Measurements from ENCODE around the gene MANSC4.

Gene MANSC4

GRCh38 chr12:27790179-27790578, 10.1 kb upstream of the MANSC4 start:
- DNase-seq (no peak), ATAC-seq (replicated peaks) (no peak)
- Mint-ChIP-seq H3K36me3 (ENCODE audit: insufficient read depth) (peaks cover 16% of the 10 kb centered on the region), H3K27ac (no peak overlapping the region), H3K9me3 (no peaks in the 10 kb centered on the region), H3K4me3 (no peak overlapping the region), H3K4me1 (ENCODE audit: low read depth in 2 of 2) (peaks cover 7 to 28% of the 10 kb centered on the region in 2 donors), H3K27me3 (no peaks in the 10 kb centered on the region)

- no peak overlapping the region for H3K4me3 Mint-ChIP-seq
- ATAC-seq (replicated peaks), result no peak
- H3K27me3 Mint-ChIP-seq, result no peaks in the 10 kb centered on the region
- no peak for DNase-seq
- H3K36me3 Mint-ChIP-seq (ENCODE audit: insufficient read depth), result peaks cover 14% of the 10 kb centered on the region
- peaks cover 17 to 37% of the 10 kb centered on the region in 2 donors for H3K4me1 Mint-ChIP-seq (ENCODE audit: low read depth in 2 of 2)
- H3K27ac Mint-ChIP-seq, result no peak overlapping the region
- no peaks in the 10 kb centered on the region for H3K9me3 Mint-ChIP-seq
These were observed 7.5 kb upstream of the MANSC4 start for GRCh38 chr12:27787559-27787958.

- Mint-ChIP-seq H3K4me1 (ENCODE audit: low read depth in 2 of 2) (peaks cover 26 to 52% of the 10 kb centered on the region in 2 donors), H3K9me3 (no peaks in the 10 kb centered on the region), H3K27ac (no peak overlapping the region), H3K27me3 (no peaks in the 10 kb centered on the region), H3K4me3 (no peak overlapping the region), H3K36me3 (ENCODE audit: insufficient read depth) (peaks cover 3% of the 10 kb centered on the region)
- DNase-seq, result no peak
- ATAC-seq (replicated peaks), result no peak
These were observed 6.0 kb upstream of the MANSC4 start for GRCh38 chr12:27785882-27786570.

GRCh38 chr12:27782481-27782880, 2.4 kb upstream of the MANSC4 start:
- no peak for ATAC-seq (replicated peaks)
- peak overlapping the region in 1 of 2 donors; percentile 85 for H3K4me3 Mint-ChIP-seq
- no peak for DNase-seq
- no peak overlapping the region for H3K27ac Mint-ChIP-seq
- no peaks in the 10 kb centered on the region for H3K27me3 Mint-ChIP-seq
- H3K4me1 Mint-ChIP-seq (ENCODE audit: low read depth in 2 of 2), result peaks cover 26 to 41% of the 10 kb centered on the region in 2 donors
- no peaks in the 10 kb centered on the region for H3K9me3 Mint-ChIP-seq
- H3K36me3 Mint-ChIP-seq (ENCODE audit: insufficient read depth), result peaks cover 7% of the 10 kb centered on the region

- Mint-ChIP-seq H3K36me3 (ENCODE audit: insufficient read depth) (peaks cover 7% of the 10 kb centered on the region), H3K27me3 (no peaks in the 10 kb centered on the region), H3K4me1 (ENCODE audit: low read depth in 2 of 2) (peaks cover 26 to 40% of the 10 kb centered on the region in 2 donors), H3K4me3 (peak overlapping the region; percentile 76 to 85), H3K9me3 (no peaks in the 10 kb centered on the region), H3K27ac (peak overlapping the region in 1 of 2 donors; percentile 5)
- no peak for ATAC-seq (replicated peaks)
- no peak for DNase-seq
These were observed 1.6 kb upstream of the MANSC4 start for GRCh38 chr12:27781680-27782079.

GRCh38 chr12:27780612-27781408, 774 bp upstream of the MANSC4 start:
- H3K4me3 Mint-ChIP-seq, result peak overlapping the region; percentile 76 to 85
- DNase-seq (no peak), ATAC-seq (replicated peaks) (peak; percentile 39)
- H3K4me1 Mint-ChIP-seq (ENCODE audit: low read depth in 2 of 2), result peaks cover 26 to 36% of the 10 kb centered on the region in 2 donors
- no peaks in the 10 kb centered on the region for H3K9me3 Mint-ChIP-seq
- H3K27ac Mint-ChIP-seq, result peak overlapping the region; percentile 51 to 80
- peaks cover 7% of the 10 kb centered on the region for H3K36me3 Mint-ChIP-seq (ENCODE audit: insufficient read depth)
- no peaks in the 10 kb centered on the region for H3K27me3 Mint-ChIP-seq

GRCh38 chr12:27779416-27779919, 568 bp downstream of the MANSC4 start:
- ATAC-seq (replicated peaks) (peak; percentile 50), DNase-seq (no peak)
- Mint-ChIP-seq H3K9me3 (no peaks in the 10 kb centered on the region), H3K4me3 (peak overlapping the region; percentile 85 to 87), H3K4me1 (ENCODE audit: low read depth in 2 of 2) (peaks cover 19 to 31% of the 10 kb centered on the region in 2 donors), H3K27ac (peak overlapping the region; percentile 60 to 75), H3K27me3 (no peaks in the 10 kb centered on the region), H3K36me3 (ENCODE audit: insufficient read depth) (peaks cover 7% of the 10 kb centered on the region)

- peaks cover 4% of the 10 kb centered on the region for H3K36me3 Mint-ChIP-seq (ENCODE audit: insufficient read depth)
- DNase-seq (no peak), ATAC-seq (replicated peaks) (no peak)
- H3K9me3 Mint-ChIP-seq, result no peaks in the 10 kb centered on the region
- peak overlapping the region; percentile 30 to 85 for H3K4me3 Mint-ChIP-seq
- no peak overlapping the region for H3K27ac Mint-ChIP-seq
- H3K27me3 Mint-ChIP-seq, result no peaks in the 10 kb centered on the region
- H3K4me1 Mint-ChIP-seq (ENCODE audit: low read depth in 2 of 2), result peaks cover 17 to 26% of the 10 kb centered on the region in 2 donors
These were observed 1.8 kb downstream of the MANSC4 start for GRCh38 chr12:27778206-27778605.

- Mint-ChIP-seq H3K4me1 (ENCODE audit: low read depth in 2 of 2) (peaks cover 11 to 17% of the 10 kb centered on the region in 2 donors), H3K36me3 (ENCODE audit: insufficient read depth) (peaks cover 4% of the 10 kb centered on the region), H3K27ac (no peak overlapping the region), H3K4me3 (no peak overlapping the region), H3K27me3 (no peaks in the 10 kb centered on the region), H3K9me3 (no peaks in the 10 kb centered on the region)
- ATAC-seq (replicated peaks), result no peak
- DNase-seq, result no peak
These were observed 2.9 kb downstream of the MANSC4 start for GRCh38 chr12:27777141-27777540.

- DNase-seq, result no peak
- no peaks in the 10 kb centered on the region for H3K36me3 Mint-ChIP-seq (ENCODE audit: insufficient read depth)
- no peak overlapping the region for H3K4me3 Mint-ChIP-seq
- H3K27ac Mint-ChIP-seq, result no peak overlapping the region
- no peaks in the 10 kb centered on the region for H3K27me3 Mint-ChIP-seq
- ATAC-seq (replicated peaks), result no peak
- H3K9me3 Mint-ChIP-seq, result no peaks in the 10 kb centered on the region
- H3K4me1 Mint-ChIP-seq (ENCODE audit: low read depth in 2 of 2), result no peaks in the 10 kb centered on the region
These were observed 7.5 kb downstream of the MANSC4 start for GRCh38 chr12:27772328-27773049.

GRCh38 chr12:27771481-27772327, 8.3 kb downstream of the MANSC4 start:
- no peak for DNase-seq

GRCh38 chr12:27769142-27769673, 10.8 kb downstream of the MANSC4 start:
- DNase-seq (no peak), ATAC-seq (replicated peaks) (no peak)
- no peak overlapping the region for H3K4me3 Mint-ChIP-seq
- no peaks in the 10 kb centered on the region for H3K4me1 Mint-ChIP-seq (ENCODE audit: low read depth in 2 of 2)
- no peaks in the 10 kb centered on the region for H3K36me3 Mint-ChIP-seq (ENCODE audit: insufficient read depth)
- H3K9me3 Mint-ChIP-seq, result no peaks in the 10 kb centered on the region
- no peak overlapping the region for H3K27ac Mint-ChIP-seq
- no peaks in the 10 kb centered on the region for H3K27me3 Mint-ChIP-seq

More at GRCh38 chr12:27771481-27772327, 8.3 kb downstream of the MANSC4 start:
- H3K4me1 Mint-ChIP-seq (ENCODE audit: low read depth in 2 of 2), result no peaks in the 10 kb centered on the region
- H3K9me3 Mint-ChIP-seq, result no peaks in the 10 kb centered on the region
- ATAC-seq (replicated peaks), result no peak
- no peak overlapping the region for H3K27ac Mint-ChIP-seq
- H3K4me3 Mint-ChIP-seq, result no peak overlapping the region
- no peaks in the 10 kb centered on the region for H3K36me3 Mint-ChIP-seq (ENCODE audit: insufficient read depth)
- H3K27me3 Mint-ChIP-seq, result no peaks in the 10 kb centered on the region

Data from effector memory CD8-positive, alpha-beta T cell (primary cell).